Measurements from ENCODE around the gene SNED1.

Gene SNED1

DNA sequence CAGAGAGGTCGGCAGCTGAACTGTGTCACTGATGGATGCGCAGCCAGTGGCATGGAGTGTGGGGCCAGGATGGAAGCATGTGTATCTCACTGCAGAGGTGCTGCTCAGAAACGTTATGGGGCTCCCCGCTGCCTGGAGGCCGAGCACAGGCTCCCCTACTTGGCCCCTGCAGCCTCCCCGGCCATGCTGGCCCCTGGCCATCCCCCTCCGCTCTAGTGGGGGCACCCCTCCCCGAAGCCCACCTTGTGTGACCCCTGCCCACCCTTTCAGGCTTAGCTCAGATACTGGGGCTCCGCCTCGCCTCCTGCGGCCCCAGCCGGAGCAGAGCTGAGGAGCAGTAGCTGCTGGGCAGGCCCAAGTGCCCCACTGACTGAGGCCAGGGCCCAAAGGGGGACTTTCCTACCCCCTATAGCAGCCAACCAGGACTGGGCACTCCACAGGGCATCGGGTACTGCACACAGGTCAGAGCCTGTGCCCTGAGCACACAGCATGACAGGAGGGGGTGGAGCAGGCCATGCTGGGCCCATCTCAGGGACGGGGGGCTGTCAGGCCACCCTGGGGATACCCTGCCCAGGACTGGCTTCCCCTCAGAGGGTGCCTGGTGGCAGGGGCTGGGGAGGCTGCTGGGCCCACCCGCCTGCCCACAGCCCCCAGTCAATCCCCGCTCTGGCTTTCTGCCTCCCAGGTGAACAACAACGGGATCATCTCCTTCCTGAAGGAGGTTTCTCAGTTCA lies 31.3 kb downstream of the SNED1 start:
- DNase-seq (ENCODE audit: low spot score) = no peak

- DNase-seq (ENCODE audit: low spot score) = no peak
Observed at GRCh38 chr2:241030333-241030680, 31.9 kb downstream of the SNED1 start.

DNA sequence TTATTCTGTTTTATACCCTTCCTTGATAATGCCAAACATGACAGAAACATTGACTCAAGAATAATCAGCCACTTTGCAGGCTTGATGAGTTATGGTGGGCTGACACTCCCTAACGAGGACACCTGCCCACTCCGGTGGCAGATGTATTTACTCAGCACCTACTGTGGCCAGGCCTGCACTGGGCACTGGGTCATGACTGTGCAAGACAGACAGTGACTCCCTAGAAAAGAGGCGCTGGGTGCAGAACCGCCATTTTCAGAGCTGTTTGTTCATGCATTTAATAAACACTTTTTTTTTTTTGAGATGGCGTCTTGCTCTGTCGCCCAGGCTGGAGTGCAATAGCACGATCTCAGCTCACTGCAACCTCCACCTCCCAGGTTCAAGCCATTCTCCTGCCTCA lies 32.5 kb downstream of the SNED1 start:
- DNase-seq (ENCODE audit: low spot score) = no peak

- no peak for DNase-seq (ENCODE audit: low spot score)
Observed at GRCh38 chr2:241031436-241032165, 33.2 kb downstream of the SNED1 start.

- no peak for DNase-seq (ENCODE audit: low spot score)
Observed at GRCh38 chr2:241033336-241033987, 35.0 kb downstream of the SNED1 start.

- no peak for DNase-seq (ENCODE audit: low spot score)
Observed at GRCh38 chr2:241033994-241034393, 35.6 kb downstream of the SNED1 start.

- DNase-seq (ENCODE audit: low spot score) = no peak
Observed at GRCh38 chr2:241034490-241035141, 36.2 kb downstream of the SNED1 start.

GRCh38 chr2:241035142-241035817 lies 36.9 kb downstream of the SNED1 start:
- no peak for DNase-seq (ENCODE audit: low spot score)

DNA sequence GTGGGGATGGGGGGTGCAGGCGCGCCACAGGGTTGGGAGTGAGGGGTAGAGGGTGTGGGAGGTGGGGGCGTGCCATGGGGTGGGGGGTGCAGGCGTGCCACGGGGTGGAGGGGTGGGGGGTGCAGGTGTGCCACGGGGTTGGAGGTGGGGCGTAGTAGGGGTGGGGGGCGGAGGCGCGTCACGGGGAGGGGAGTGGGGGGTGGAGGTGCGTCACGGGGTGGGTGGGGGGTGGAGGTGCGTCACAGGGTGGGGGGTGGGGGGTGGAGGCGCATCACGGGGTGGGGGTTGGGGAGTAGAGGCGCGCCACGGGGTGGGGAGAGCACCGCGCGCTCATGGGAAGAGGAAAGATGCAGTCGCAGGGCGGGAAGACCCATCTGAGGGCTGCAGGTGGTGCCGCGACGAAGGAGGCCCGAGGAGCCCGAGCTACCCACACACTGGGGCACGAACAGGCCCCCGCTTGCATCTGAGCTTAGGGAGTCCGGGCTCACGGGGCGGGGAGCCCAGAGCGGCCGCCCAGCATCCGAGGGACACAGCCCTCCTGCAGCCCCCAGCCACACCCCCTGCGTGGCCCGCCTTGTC lies 37.5 kb downstream of the SNED1 start:
- DNase-seq (ENCODE audit: low spot score) = no peak

- DNase-seq (ENCODE audit: low spot score) = no peak
Observed at GRCh38 chr2:241036397-241036963, 38.1 kb downstream of the SNED1 start.

DNA sequence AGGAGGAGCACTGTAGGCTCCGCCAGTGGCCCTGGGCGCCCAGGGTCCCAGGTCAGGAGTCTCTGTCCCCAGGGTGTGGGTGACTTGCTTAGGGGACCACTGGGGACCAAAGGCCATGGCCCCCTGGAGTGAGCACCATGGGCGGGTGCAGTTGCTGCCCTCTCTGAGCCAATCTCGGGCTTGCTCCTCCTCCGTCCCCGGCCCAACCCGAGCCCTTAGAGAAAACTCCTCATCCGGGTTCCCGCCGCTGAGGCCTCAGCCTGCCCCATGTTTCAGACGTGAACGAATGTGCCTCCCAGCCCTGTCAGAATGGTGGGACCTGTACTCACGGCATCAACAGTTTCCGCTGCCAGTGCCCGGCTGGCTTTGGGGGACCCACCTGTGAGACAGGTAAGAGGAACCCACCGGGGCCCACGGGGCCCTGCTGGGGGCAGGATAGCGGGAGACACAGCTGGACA lies 38.6 kb downstream of the SNED1 start:
- DNase-seq (ENCODE audit: low spot score) = no peak

DNA sequence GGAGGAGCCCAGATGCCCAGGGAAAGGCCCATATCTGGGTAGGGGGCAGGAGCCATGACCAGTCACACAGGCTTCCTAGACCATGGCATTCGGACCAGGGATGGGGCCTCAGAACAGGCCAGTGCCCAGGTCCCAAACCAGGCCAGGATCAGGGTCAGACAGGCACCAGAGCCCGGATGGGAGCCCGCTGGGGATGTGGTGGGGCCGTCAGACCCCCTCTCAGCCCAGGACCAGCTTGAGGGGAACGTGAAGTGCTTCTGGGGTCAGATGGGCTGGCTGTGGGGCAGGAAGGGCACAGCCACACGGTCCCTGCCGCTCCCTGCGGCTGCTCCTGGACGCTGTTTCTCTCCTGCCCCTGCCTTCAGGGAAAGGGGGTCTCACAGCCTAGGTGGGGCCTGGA lies 39.1 kb downstream of the SNED1 start:
- no peak for DNase-seq (ENCODE audit: low spot score)

GRCh38 chr2:241038374-241039180 lies 40.2 kb downstream of the SNED1 start:
- no peak for DNase-seq (ENCODE audit: low spot score)

DNA sequence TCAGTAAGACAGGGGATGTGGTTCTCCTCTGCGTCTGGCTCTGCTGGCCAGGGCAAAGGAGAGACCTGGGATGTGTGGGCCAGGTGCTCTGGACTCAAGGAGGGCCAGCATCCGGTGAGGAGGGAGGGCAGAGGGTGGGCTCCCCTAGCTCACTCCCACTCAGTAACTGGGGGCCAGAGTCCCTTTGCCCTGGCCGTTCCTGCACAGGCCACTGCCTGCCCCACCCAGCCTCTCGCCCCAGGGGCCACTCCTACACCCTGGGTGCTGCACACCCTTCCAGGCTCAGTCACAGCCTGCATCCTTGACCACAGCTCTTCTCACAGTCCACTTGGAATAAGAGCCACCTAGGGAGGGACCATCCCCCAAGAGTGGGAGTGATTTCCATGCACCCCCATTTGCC lies 41.0 kb downstream of the SNED1 start:
- no peak for DNase-seq (ENCODE audit: low spot score)

- DNase-seq (ENCODE audit: low spot score) = no peak
Observed at GRCh38 chr2:241040081-241040803, 41.8 kb downstream of the SNED1 start.

- DNase-seq (ENCODE audit: low spot score) = no peak
Observed at GRCh38 chr2:241041589-241042158, 43.3 kb downstream of the SNED1 start.

GRCh38 chr2:241043581-241043980 lies 45.2 kb downstream of the SNED1 start:
- no peak for DNase-seq (ENCODE audit: low spot score)

GRCh38 chr2:241047253-241048010 lies 49.0 kb downstream of the SNED1 start:
- no peak for DNase-seq (ENCODE audit: low spot score)
